Esophagus squamous epithelium (tissue), 5 donors: ENCODE data around the gene BMPR1B. TPM values are rescaled to one million over a fixed set of nuclear protein-coding genes. Genes with fewer than 3 reads are reported as not detected.

ENCODE experiments used
- DNase-seq: peaks from one replicate; lab custom pipeline; 2025; lab: John Stamatoyannopoulos, UW
- H3K27ac ChIP-seq, 4 donors: fragments of 200-600 bp; sonication (generic); one replicate each; pipeline ENCODE4 v1.5.1; 2016 to 2019; ENCODE audit warnings: mild to moderate bottlenecking in 1 of 4
- H3K27me3 ChIP-seq, 4 donors: fragments of 200-600 bp; sonication (generic); 1 replicate in 3 of 4; 2 replicates in 1 of 4; pipeline versions ENCODE4 v1.5.1 to v1.6.0; 2017 to 2021; ENCODE audit warnings: antibody characterized with exemption in 1 of 4
- H3K36me3 ChIP-seq, 3 donors: fragments of 200-600 bp; sonication (generic); one replicate each; pipeline ENCODE4 v1.5.1; 2016 to 2019
- H3K4me1 ChIP-seq, 3 donors: fragments of 200-600 bp; sonication (generic); one replicate each; pipeline ENCODE4 v1.5.1; 2017 to 2019
- H3K4me3 ChIP-seq, 4 donors: fragments of 200-600 bp; sonication (generic); 1 replicate in 3 of 4; 2 replicates in 1 of 4; pipeline ENCODE4 v1.5.1; 2016 to 2019; ENCODE audit warnings: mild to moderate bottlenecking in 2 of 4, moderate library complexity in 1 of 4
- H3K9me3 ChIP-seq, 3 donors: fragments of 200-600 bp; sonication (generic); one replicate each; pipeline ENCODE4 v1.5.1; 2016 to 2019
- CTCF ChIP-seq, 6 experiments: fragments of 450-650 bp in 4 of 6; fragments of 200-600 bp in 2 of 6; sonication (generic) in 2 of 6; IDR thresholded peaks; one replicate each; pipeline ENCODE4 v1.5.1; 2016 to 2019; ENCODE audit warnings: antibody characterized with exemption in 6 of 6, mild to moderate bottlenecking in 4 of 6, moderate library complexity in 4 of 6
- POLR2A ChIP-seq, 4 donors: fragments of 450-650 bp; IDR thresholded peaks; one replicate each; pipeline ENCODE4 v1.6.1; 2017; ENCODE audit warnings: antibody characterized with exemption in 4 of 4, mild to moderate bottlenecking in 4 of 4, moderate library complexity in 3 of 4
- WGBS, 2 donors: methylation state at CpG; one replicate each; pipeline ENCODE4 v1.1.5; 2018; 5-methylcytosine and 5-hydroxymethylcytosine counted together
- intact Hi-C: fragments of 100-400 bp; cut with DNase I; formaldehyde crosslinking; loops from one replicate; pipeline ENCODE4 v1.15.0; 2022
- total RNA-seq, 4 donors: library from RNA; depleted of rRNA; stranded (reverse); fragments of >200 nt; gene quantifications; one replicate each; pipeline ENCODE4 v1.1.0, GENCODE V29; 2016
- donor health status: DM: yes; HTN: yes; CAD: no.

Gene BMPR1B
- total RNA-seq, 4 donors from 2014 or later: 0.09 to 0.66 (median 0.38) TPM; not detected in 1

GRCh38 chr4:95066050-95066449, 308.3 kb downstream of the BMPR1B start:
- no peaks in the 10 kb centered on the region for H3K36me3 ChIP-seq
- H3K4me1 ChIP-seq: no peaks in the 10 kb centered on the region
- 8% methylated on average over 1 of the region's 1 CpG for WGBS, 2 donors
- no peak overlapping the region for H3K27ac ChIP-seq
- no peak for TF ChIP-seq CTCF (IDR thresholded peaks at IDR 0.05)
- no peak for TF ChIP-seq POLR2A (IDR thresholded peaks at IDR 0.05)
- no peaks in the 10 kb centered on the region for H3K9me3 ChIP-seq
- no peak for DNase-seq
- no peak overlapping the region for H3K4me3 ChIP-seq
- intact Hi-C loops: no loop called here
- H3K27me3 ChIP-seq: no peaks in the 10 kb centered on the region

DNA sequence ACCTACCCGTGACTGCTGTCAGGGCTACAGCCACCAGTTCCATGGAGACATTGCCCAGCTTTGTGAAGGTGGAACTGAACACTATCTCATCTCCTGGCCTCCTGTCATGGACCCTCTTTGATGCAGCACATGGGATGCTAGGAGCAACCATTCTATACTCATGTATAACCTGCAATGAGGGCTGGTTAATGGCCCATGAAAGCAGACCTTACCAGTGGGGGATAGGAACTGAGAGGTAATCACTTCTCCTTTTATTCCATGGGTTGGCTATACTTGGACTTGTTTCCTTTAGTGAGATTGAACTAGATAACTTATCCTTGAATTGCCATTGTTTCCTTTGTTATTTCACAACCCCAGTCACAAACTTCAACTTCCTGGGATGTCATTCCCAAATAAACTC, 310.6 kb downstream of the BMPR1B start:
- no peaks in the 10 kb centered on the region for H3K9me3 ChIP-seq
- WGBS, 2 donors: 81 to 83% methylated on average over 1 of the region's 1 CpG
- no peak for DNase-seq
- no peaks in the 10 kb centered on the region for H3K4me1 ChIP-seq
- no peak overlapping the region for H3K27ac ChIP-seq
- intact Hi-C loops: no loop called here
- H3K36me3 ChIP-seq: no peaks in the 10 kb centered on the region
- H3K27me3 ChIP-seq: no peaks in the 10 kb centered on the region
- no peak for TF ChIP-seq CTCF (IDR thresholded peaks at IDR 0.05)
- no peak for TF ChIP-seq POLR2A (IDR thresholded peaks at IDR 0.05)
- no peak overlapping the region for H3K4me3 ChIP-seq

DNA sequence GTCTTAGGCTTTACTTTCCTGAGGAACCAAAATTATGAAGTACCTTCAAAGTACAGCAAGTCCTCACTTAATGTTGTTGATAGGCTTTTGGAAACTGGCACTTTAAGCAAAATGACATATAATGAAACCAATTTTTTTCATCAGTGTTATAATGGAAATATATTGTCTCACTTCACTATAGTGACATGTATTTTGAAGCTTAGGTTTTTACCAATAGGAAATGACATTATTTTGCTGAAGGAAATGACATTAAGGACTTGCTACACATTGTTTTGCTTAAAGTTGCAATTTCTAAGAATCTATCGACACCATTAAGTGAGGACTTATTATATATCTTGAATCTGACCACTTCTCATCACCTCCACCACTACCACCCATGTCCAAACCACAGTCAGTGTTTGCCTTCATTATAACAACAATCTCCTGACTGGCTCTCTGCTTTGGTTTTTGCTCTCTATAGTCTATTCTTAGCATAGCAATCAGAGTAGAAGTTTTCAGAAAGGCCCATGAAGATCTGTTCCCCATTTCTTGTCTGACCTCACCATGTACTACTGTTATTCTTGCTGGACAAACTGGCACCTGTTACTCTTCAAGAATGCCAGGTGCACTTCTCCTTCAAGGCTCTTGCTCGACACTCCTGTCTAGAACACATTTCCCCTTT, 311.2 kb downstream of the BMPR1B start:
- 64 to 73% methylated on average over 2 of the region's 2 CpGs for WGBS, 2 donors
- Histone ChIP-seq H3K4me3 (no peak overlapping the region), H3K9me3 (no peaks in the 10 kb centered on the region), H3K36me3 (no peaks in the 10 kb centered on the region), H3K27ac (no peak overlapping the region), H3K27me3 (no peaks in the 10 kb centered on the region), H3K4me1 (no peaks in the 10 kb centered on the region)
- TF ChIP-seq POLR2A (IDR thresholded peaks at IDR 0.05): no peak
- TF ChIP-seq CTCF (IDR thresholded peaks at IDR 0.05): no peak
- DNase-seq: no peak
- intact Hi-C loops: no loop called here

- no peaks in the 10 kb centered on the region for H3K9me3 ChIP-seq
Observed at GRCh38 chr4:95071851-95072250, 314.1 kb downstream of the BMPR1B start.

More at GRCh38 chr4:95071851-95072250, 314.1 kb downstream of the BMPR1B start:
- H3K36me3 ChIP-seq: no peaks in the 10 kb centered on the region
- no peak overlapping the region for H3K27ac ChIP-seq
- no peak overlapping the region for H3K4me3 ChIP-seq
- 86 to 98% methylated on average over 3 of the region's 3 CpGs for WGBS, 2 donors
- TF ChIP-seq CTCF (IDR thresholded peaks at IDR 0.05) (no peak), POLR2A (IDR thresholded peaks at IDR 0.05) (no peak)
- no peaks in the 10 kb centered on the region for H3K4me1 ChIP-seq
- intact Hi-C loops: no loop called here
- DNase-seq: no peak
- no peaks in the 10 kb centered on the region for H3K27me3 ChIP-seq
